Neural progenitor cell (in vitro differentiated cells): Measurements from ENCODE around the gene HTR6. TPM values are rescaled to one million over a fixed set of nuclear protein-coding genes. Genes with fewer than 3 reads are reported as not detected.

Experiments
- DNase-seq: peaks from one replicate; pipeline ENCODE4 v3.0.0-alpha.2; 2016; ENCODE audit warnings: low spot score
- H2AFZ ChIP-seq: fragments of 200-600 bp; sonication (generic); replicated peaks from 2 replicates; pipeline ENCODE4 v1.6.1; 2016; ENCODE audit warnings: antibody characterized with exemption
- H3F3A ChIP-seq: fragments of 200-600 bp; sonication (generic); 2 replicates; pipeline ENCODE4 v1.6.1; 2016; ENCODE audit warnings: antibody characterized with exemption, low read depth
- H3K27ac ChIP-seq: fragments of 200-600 bp; sonication (generic); 2 replicates; pipeline ENCODE4 v1.5.1; 2016; ENCODE audit warnings: mild to moderate bottlenecking
- H3K27me3 ChIP-seq: fragments of 200-600 bp; sonication (generic); 2 replicates; pipeline ENCODE4 v1.6.1; 2016; ENCODE audit warnings: mild to moderate bottlenecking, moderate library complexity
- H3K36me3 ChIP-seq: fragments of 200-600 bp; sonication (generic); 2 replicates; pipeline ENCODE4 v1.5.1; 2016
- H3K4me1 ChIP-seq: fragments of 200-600 bp; sonication (generic); 2 replicates; pipeline ENCODE4 v1.6.1; 2016; ENCODE audit warnings: mixed run types
- H3K4me2 ChIP-seq: fragments of 200-600 bp; sonication (generic); 2 replicates; pipeline ENCODE4 v1.6.1; 2016
- H3K4me3 ChIP-seq: fragments of 200-600 bp; sonication (generic); 2 replicates; pipeline ENCODE4 v1.5.1; 2016
- H3K79me2 ChIP-seq: fragments of 200-600 bp; sonication (generic); 2 replicates; pipeline ENCODE4 v1.6.1; 2016; ENCODE audit warnings: low read depth
- H3K9ac ChIP-seq: fragments of 200-600 bp; sonication (generic); 2 replicates; pipeline ENCODE4 v1.6.1; 2016
- H3K9me3 ChIP-seq: fragments of 200-600 bp; sonication (generic); 2 replicates; pipeline ENCODE4 v1.5.1; 2016; ENCODE audit warnings: low read depth
- H4K20me1 ChIP-seq: fragments of 200-600 bp; sonication (generic); 2 replicates; pipeline ENCODE4 v1.6.1; 2016; ENCODE audit warnings: low read depth
- H3K27ac Mint-ChIP-seq: 3 replicates; pipeline ENCODE4 v1.8.0; 2021; ENCODE audit warnings: mixed read lengths
- H3K27me3 Mint-ChIP-seq: 2 replicates; pipeline ENCODE4 v1.8.0; 2022; ENCODE audit warnings: low read depth, mild to moderate bottlenecking, inconsistent platforms, moderate library complexity, mixed read lengths; ENCODE audit not compliant: insufficient read depth
- H3K36me3 Mint-ChIP-seq: 3 replicates; pipeline ENCODE4 v1.8.0; 2021; ENCODE audit warnings: mixed read lengths
- H3K4me1 Mint-ChIP-seq: 3 replicates; pipeline ENCODE4 v1.8.0; 2021; ENCODE audit warnings: mixed read lengths
- H3K4me3 Mint-ChIP-seq: 3 replicates; pipeline ENCODE4 v1.8.0; 2021; ENCODE audit warnings: mild to moderate bottlenecking, moderate library complexity, mixed read lengths
- H3K9me3 Mint-ChIP-seq: 3 replicates; pipeline ENCODE4 v1.8.0; 2020; ENCODE audit warnings: mixed read lengths
- EZH2 ChIP-seq: fragments of 200-600 bp; sonication (generic); IDR thresholded peaks from 2 replicates; pipeline ENCODE4 v1.6.1; 2017; ENCODE audit warnings: antibody characterized with exemption, mild to moderate bottlenecking, moderate library complexity
- EZH2phosphoT487 ChIP-seq: fragments of 200-600 bp; sonication (generic); IDR thresholded peaks from 2 replicates; pipeline ENCODE4 v1.6.1; 2017; ENCODE audit warnings: antibody characterized with exemption
- total RNA-seq: library from RNA; depleted of rRNA; stranded (reverse); fragments of >200 nt; gene quantifications from 2 replicates; pipeline ENCODE4 v1.2.3, GENCODE V29; 2015; ENCODE audit warnings: low replicate concordance
- TF ChIP-seq, protein P1 (sequence below): fragments of 200-600 bp; sonication (generic); IDR thresholded peaks from 2 replicates; pipeline ENCODE4 v1.5.1; 2017; ENCODE audit warnings: antibody characterized with exemption, mild to moderate bottlenecking

Gene HTR6
- total RNA-seq, 1 donor from 2014 or later, result not detected

DNA sequence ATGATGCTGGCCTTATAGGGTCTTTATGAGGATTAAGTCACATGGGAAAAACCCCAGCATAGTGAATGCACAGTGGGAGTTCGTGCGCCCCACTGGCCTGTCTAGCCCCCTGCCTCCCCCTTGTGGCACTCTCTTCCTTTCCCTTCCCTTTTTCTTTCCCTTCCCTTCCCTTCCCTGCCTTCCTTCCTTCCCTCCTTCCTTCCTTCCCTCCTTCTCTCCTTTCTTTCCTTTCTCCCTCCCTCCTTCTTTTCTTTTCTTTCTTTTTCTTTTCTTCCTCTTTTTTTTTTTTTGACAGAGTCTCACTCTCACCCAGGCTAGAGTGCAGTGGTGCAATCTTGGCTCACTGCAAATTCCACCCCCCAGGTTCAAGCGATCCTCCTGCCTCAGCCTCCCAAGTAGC, 38.6 kb downstream of the HTR6 start:
- Mint-ChIP-seq H3K36me3 (no peaks in the 10 kb centered on the region), H3K4me3 (no peak overlapping the region), H3K9me3 (no peaks in the 10 kb centered on the region), H3K27ac (no peak overlapping the region), H3K27me3 (peaks cover 3% of the 10 kb centered on the region), H3K4me1 (peaks cover 17% of the 10 kb centered on the region)
- no peak for DNase-seq
- H3K9ac ChIP-seq, result no peak overlapping the region
- no peaks in the 10 kb centered on the region for H4K20me1 ChIP-seq
- no peaks in the 10 kb centered on the region for H3K9me3 ChIP-seq
- peaks cover 16% of the 10 kb centered on the region for H3F3A ChIP-seq
- H3K36me3 ChIP-seq, result no peaks in the 10 kb centered on the region
- no peak overlapping the region for H2AFZ ChIP-seq
- no peaks in the 10 kb centered on the region for H3K79me2 ChIP-seq
- H3K27ac ChIP-seq, result no peak overlapping the region
- no peak overlapping the region for H3K4me3 ChIP-seq
- TF ChIP-seq, protein P1, sequence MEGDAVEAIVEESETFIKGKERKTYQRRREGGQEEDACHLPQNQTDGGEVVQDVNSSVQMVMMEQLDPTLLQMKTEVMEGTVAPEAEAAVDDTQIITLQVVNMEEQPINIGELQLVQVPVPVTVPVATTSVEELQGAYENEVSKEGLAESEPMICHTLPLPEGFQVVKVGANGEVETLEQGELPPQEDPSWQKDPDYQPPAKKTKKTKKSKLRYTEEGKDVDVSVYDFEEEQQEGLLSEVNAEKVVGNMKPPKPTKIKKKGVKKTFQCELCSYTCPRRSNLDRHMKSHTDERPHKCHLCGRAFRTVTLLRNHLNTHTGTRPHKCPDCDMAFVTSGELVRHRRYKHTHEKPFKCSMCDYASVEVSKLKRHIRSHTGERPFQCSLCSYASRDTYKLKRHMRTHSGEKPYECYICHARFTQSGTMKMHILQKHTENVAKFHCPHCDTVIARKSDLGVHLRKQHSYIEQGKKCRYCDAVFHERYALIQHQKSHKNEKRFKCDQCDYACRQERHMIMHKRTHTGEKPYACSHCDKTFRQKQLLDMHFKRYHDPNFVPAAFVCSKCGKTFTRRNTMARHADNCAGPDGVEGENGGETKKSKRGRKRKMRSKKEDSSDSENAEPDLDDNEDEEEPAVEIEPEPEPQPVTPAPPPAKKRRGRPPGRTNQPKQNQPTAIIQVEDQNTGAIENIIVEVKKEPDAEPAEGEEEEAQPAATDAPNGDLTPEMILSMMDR, result no peak
- no peak for TF ChIP-seq EZH2
- TF ChIP-seq EZH2phosphoT487, result no peak
- H3K27me3 ChIP-seq, result no peaks in the 10 kb centered on the region
- H3K4me2 ChIP-seq, result no peak overlapping the region
- peaks cover 7% of the 10 kb centered on the region for H3K4me1 ChIP-seq

DNA sequence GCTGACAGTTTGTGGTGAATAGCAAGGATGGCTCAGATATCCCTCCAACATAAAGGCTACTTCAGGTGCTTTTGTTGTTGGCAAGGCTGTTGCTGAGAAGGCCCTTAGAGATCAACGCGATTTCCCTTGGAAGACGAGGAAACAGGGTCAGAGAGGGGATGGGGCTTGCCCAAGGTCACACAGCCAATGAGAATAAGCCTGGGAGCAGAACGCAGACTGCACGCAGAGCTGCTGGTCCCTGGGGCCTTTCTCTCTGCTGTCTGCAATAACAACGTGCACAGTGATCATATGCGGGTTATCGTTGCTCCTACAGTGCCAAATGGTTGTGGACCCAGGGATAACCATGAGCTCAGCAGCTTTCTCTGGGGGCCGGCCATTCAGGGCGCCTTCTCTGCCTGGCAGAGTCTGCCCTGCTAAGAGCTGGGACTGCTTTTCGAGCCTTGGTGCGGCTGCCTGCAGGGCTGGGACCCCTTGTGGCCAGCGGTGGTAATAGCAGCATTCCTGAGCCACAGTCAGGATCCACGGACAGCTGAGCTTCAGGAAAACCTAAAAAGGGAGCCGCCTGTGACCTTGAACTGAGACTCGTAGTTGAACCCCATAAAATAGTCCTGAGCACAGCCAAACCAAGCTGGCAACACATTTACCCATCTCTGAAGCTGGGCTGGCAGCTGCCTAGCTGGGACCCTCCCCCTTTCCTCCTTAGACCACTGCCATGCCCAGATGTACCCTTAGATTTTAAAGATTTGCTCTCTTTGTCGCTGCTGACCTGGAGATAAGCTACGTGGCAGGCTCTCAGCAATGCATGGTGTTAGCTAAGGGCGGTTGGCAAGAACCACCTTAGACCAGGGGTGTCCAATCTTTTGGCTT, 39.8 kb downstream of the HTR6 start:
- peaks cover 28% of the 10 kb centered on the region for H3K4me1 Mint-ChIP-seq
- H4K20me1 ChIP-seq, result no peaks in the 10 kb centered on the region
- H3K27ac Mint-ChIP-seq, result no peak overlapping the region
- no peaks in the 10 kb centered on the region for H3K9me3 ChIP-seq
- no peak overlapping the region for H3K9ac ChIP-seq
- no peaks in the 10 kb centered on the region for H3K79me2 ChIP-seq
- peak overlapping the region; percentile 62 for H3K4me3 Mint-ChIP-seq
- no peak overlapping the region for H3K4me3 ChIP-seq
- peak overlapping the region; percentile 24 for H3K4me2 ChIP-seq
- TF ChIP-seq, protein P1, result peak; percentile 85
- TF ChIP-seq EZH2 (no peak), EZH2phosphoT487 (peak; percentile 16)
- H3F3A ChIP-seq, result peaks cover 16% of the 10 kb centered on the region
- H3K27ac ChIP-seq, result no peak overlapping the region
- H3K9me3 Mint-ChIP-seq, result no peaks in the 10 kb centered on the region
- no peaks in the 10 kb centered on the region for H3K27me3 ChIP-seq
- peak overlapping the region; percentile 22 for H2AFZ ChIP-seq
- H3K4me1 ChIP-seq, result peaks cover 11% of the 10 kb centered on the region
- peak; percentile 84 for DNase-seq
- no peaks in the 10 kb centered on the region for H3K36me3 ChIP-seq
- no peaks in the 10 kb centered on the region for H3K36me3 Mint-ChIP-seq
- peaks cover 2% of the 10 kb centered on the region for H3K27me3 Mint-ChIP-seq

DNA sequence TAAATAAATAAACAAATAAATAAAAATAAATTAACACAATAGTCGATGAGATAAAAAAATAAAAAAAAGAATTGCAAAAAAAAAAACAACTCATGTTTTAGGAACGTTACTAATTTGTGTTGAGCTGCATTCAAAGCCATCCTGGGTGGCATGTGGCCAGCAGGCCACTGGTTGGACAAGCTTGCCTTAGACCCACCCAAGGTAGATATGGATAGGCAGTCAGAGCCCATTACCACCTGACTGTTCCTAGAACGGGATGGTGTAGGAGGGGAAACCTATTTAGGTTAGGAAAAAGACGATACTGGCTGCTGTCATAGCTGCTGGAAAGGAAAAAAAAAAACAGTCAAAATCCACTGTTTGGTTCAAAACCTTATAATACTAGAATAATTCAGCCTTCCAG, 40.8 kb downstream of the HTR6 start:
- no peak overlapping the region for H3K27ac ChIP-seq
- no peaks in the 10 kb centered on the region for H3K9me3 ChIP-seq
- H3K9ac ChIP-seq, result no peak overlapping the region
- H3K4me1 ChIP-seq, result peaks cover 11% of the 10 kb centered on the region
- peaks cover 16% of the 10 kb centered on the region for H3F3A ChIP-seq
- H3K4me3 ChIP-seq, result no peak overlapping the region
- Mint-ChIP-seq H3K27me3 (peaks cover 5% of the 10 kb centered on the region), H3K9me3 (no peaks in the 10 kb centered on the region), H3K4me1 (peaks cover 32% of the 10 kb centered on the region), H3K36me3 (no peaks in the 10 kb centered on the region), H3K4me3 (no peak overlapping the region), H3K27ac (no peak overlapping the region)
- H2AFZ ChIP-seq, result no peak overlapping the region
- H3K36me3 ChIP-seq, result no peaks in the 10 kb centered on the region
- H3K27me3 ChIP-seq, result no peaks in the 10 kb centered on the region
- H4K20me1 ChIP-seq, result no peaks in the 10 kb centered on the region
- no peaks in the 10 kb centered on the region for H3K79me2 ChIP-seq
- DNase-seq, result no peak
- TF ChIP-seq, protein P1, result no peak
- TF ChIP-seq EZH2 (no peak), EZH2phosphoT487 (no peak)
- H3K4me2 ChIP-seq, result no peak overlapping the region
